MM.1S (cell line): ENCODE measurements around the gene RFPL1.

Experiments used
- EZH2phosphoT487 ChIP-seq: fragments of 300-600 bp; sonication (generic); IDR thresholded peaks from 2 replicates; pipeline ENCODE4 v1.6.1; 2018; ENCODE audit warnings: antibody characterized with exemption, low read length
- TF ChIP-seq, protein P1 (sequence below): fragments of 300-600 bp; sonication (generic); IDR thresholded peaks from 2 replicates; pipeline ENCODE4 v1.5.1; 2016; ENCODE audit warnings: antibody characterized with exemption, low read length, mixed read lengths

GRCh38 chr22:29461263-29461662 lies 22.9 kb downstream of the RFPL1 start:
- TF ChIP-seq, protein P1, sequence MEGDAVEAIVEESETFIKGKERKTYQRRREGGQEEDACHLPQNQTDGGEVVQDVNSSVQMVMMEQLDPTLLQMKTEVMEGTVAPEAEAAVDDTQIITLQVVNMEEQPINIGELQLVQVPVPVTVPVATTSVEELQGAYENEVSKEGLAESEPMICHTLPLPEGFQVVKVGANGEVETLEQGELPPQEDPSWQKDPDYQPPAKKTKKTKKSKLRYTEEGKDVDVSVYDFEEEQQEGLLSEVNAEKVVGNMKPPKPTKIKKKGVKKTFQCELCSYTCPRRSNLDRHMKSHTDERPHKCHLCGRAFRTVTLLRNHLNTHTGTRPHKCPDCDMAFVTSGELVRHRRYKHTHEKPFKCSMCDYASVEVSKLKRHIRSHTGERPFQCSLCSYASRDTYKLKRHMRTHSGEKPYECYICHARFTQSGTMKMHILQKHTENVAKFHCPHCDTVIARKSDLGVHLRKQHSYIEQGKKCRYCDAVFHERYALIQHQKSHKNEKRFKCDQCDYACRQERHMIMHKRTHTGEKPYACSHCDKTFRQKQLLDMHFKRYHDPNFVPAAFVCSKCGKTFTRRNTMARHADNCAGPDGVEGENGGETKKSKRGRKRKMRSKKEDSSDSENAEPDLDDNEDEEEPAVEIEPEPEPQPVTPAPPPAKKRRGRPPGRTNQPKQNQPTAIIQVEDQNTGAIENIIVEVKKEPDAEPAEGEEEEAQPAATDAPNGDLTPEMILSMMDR: no peak
- TF ChIP-seq EZH2phosphoT487: no peak
